Measurements from ENCODE around the gene PRPSAP2.
A peak's percentile ranks its signal among the peaks of the same experiment; 100 is the strongest.

Gene PRPSAP2

GRCh38 chr17:18963126-18964017 lies 105.4 kb downstream of the PRPSAP2 start:
- no peak for DNase-seq

DNA sequence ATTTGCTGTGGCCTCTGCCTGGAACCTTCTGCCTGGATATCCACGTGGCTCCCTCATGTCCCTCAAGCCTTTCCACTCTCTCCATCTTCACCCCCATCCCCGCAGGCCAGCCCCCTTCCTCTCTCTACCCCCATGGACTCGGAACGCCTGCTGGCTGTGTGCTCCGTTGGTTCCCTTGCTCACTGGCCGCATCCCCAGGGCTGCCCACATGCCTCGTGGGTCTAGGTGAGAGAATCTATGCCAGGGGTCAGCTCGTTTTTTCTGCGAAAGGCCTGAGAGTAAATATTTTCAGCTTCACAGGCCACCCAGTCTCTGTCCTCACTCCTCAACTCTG lies 106.1 kb downstream of the PRPSAP2 start:
- DNase-seq, result no peak

GRCh38 chr17:18964550-18964949 lies 106.6 kb downstream of the PRPSAP2 start:
- no peak for DNase-seq

GRCh38 chr17:18965530-18966236 lies 107.8 kb downstream of the PRPSAP2 start:
- no peak for DNase-seq

DNA sequence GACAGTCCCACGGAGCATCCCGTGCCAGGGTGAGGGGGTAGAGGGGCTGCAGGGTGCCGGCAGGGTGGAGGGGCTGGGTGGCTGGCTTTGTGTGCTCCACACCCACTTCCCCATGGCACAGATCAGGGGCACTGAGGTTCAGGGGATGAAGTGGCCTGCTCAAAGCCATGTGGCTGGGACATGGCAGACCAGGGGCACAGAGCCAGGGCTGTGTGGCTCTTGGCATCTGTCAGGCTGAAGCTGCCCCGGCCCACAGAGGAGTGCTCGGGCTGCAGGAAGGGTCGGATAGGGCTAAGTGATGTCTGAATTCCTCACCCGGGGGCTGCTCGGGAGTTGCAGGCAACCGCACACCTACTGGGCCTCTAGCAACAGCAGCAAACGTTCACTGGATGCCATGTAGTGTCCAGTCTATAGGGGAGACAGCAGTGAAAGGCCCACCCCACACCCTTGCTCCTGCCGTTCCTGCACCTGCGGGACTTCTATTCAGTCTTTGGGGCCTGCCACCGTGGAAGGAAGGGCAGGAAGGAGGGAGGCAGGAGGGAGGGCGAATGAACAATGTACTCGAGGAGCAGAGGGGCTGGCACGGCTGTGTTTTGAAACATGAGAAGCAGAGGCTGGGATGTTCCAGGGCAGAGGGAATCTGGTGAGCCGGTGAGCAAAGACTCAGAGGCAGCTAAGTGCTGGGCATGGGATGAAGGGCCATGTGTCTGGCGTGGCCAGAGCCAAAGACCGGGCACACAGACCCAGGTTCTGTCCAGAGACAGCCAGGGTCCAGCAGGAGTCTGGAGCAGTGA lies 109.1 kb downstream of the PRPSAP2 start:
- no peak for DNase-seq

- DNase-seq, result no peak
These were observed 110.0 kb downstream of the PRPSAP2 start for GRCh38 chr17:18967916-18968315.

DNA sequence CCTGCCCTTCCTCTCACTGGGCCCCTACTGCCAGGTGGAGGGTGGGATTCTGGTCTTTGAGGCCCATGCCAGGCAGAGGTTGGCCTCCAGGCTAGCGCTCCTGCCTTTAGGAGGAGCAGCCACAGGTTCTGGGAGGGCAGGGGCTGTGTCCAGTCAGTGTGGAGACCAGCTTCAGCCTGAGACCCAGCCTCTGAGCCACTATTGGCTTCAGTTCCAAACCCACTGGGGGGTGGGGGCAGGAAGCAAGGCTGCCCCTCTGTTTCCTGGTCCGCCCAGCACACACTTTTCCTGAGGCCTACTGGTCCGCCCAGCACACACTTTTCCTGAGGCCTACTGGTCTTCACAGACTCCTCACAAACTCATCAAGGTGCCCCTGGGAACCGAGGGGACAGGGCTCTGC lies 110.4 kb downstream of the PRPSAP2 start:
- DNase-seq, result no peak

DNA sequence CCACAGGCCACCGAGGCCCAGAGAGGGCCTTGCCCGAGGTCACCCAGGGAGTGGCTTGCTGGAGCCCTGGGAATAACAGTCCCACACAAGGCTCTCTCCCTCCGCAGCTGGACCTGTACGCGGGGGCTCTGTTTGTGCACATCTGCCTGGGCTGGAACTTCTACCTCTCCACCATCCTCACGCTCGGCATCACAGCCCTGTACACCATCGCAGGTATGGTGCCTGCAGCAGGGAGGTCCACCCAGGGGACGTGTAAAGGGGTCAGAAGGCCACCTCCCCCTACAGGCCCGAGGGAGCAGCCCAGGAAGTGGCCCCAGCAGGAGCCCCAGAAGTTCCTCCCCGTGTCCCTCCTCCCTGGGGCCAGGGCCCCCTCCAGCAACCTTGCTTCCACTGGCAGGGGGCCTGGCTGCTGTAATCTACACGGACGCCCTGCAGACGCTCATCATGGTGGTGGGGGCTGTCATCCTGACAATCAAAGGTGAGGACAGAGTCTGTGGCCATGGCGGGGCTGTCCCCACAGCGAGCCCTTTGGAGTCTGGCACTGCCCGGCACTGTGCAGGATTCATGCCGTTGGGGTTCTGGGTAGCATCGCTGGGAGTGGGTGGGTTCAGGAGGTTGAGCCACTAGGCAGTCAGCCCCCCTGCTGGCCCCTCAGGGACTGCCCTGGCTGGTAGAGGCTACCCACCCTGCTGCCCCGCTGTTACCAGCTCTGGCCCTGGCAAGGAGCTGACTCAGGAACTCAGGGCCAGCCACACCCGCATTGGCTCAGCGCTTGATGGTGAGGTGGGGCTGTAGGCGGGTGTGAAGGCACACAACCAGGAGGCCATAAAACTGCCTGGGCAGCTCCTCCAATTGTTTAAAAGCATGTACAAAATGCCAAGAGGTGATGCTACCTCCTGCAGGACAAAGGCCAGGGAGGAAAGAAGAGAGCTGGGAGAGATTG lies 111.3 kb downstream of the PRPSAP2 start:
- DNase-seq, result peak; percentile 11

DNA sequence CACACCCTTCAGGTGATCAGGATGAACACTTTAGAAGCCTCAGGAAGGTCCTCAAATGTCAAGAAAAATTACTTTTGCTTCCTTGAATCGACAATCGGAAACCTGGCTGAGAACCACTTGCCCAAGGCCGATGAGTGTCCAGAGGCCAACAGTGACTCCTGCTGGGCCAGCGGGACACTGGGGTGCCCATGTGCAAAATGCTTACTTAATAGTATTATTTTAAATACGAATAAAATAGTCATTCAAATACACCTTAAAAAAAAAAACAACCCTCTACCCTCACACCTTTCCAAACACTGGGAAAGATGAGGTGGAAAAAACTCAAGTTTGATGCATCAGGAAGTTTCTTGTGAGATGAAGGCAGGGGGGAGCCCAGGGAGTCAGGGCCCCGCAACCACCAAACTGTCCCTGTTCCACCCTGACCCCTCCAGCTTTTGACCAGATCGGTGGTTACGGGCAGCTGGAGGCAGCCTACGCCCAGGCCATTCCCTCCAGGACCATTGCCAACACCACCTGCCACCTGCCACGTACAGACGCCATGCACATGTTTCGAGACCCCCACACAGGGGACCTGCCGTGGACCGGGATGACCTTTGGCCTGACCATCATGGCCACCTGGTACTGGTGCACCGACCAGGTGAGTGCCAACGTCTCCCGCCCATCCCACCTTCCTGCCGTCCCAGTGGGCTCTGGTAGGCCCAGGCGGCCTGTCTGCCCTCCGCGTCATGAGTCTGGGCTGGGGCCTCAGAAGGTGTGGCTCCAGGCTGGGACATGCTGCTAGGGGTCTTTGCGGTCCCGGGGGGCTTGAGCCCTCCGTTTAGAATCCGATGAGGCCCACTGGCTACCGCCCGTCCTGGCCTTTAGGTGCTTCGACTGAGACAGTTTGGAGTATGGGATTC lies 112.9 kb downstream of the PRPSAP2 start:
- DNase-seq, result no peak

DNA sequence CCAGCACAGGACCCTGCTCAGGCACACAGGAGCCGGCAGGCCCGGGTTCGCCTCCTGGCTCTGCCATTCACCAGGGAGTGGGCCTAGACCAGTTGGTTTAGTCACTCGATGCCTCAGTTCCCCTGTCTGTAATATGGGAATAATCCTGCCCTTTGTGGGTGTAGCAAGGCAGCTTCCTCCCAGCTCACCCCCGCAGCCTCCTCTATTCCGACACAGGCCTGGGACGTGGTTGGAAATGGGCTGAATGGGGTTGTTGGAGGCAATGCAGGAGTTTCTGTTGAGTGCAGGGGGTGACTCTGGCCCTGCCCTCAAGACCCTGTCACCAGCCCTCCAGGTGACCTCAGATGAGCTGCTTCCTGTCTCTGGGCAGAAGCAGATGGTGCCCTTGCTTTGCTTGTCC lies 113.9 kb downstream of the PRPSAP2 start:
- no peak for DNase-seq

DNA sequence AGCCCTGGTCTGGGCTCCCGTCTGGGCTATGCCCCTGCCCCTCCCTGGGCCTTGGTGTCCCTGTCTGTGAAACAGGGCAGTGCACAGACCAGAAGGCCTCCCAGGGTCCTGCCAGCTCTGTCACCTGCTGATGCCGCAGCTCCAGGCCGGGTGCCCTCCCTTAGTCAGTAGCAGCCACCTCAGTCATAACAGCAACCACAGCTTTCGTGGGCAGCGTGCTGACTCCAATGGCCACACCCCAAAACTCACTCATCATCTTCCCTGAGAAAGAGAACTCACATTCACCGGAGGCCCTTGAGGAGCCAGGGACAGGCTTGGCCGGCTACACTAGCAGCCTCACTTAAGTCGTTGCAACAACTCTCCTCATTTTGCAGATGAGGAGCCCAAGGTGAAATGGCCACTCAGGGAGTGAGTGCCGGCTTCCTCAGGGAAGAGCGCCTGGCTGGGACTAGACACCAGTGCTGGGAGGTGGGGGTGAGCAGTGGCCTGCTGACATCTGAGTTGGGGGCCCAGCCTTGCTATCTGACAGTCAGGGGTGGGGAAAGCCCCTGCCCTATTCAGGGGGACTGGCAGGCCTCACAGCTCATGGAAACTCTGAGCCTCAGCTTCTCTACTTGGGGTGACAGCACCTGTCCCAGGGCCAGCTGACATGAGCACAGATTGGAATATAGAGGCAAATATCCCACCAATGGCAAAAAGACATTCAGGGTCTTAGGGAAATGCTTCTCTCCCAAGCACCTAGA lies 116.6 kb downstream of the PRPSAP2 start:
- DNase-seq, result no peak

DNA sequence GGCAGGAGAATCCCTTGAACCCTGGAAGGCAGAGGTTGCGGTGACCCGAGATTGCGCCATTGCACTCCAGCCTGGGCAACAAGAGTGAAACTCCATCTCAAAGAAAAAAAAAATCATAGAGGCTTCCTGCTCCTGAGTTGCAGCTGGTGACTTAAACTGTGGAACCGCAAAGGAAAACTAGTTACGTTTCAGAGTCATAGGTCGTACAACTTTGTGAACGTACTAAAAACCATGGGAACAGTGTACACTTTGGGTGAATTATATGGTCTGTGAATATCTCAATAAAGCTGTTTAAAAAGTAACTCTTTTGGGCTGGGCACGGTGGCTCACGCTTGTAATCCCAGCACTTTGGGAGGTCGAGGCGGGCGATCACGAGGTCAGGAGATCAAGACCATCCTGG lies 117.7 kb downstream of the PRPSAP2 start:
- DNase-seq, result no peak

GRCh38 chr17:18976201-18976600 lies 118.3 kb downstream of the PRPSAP2 start:
- no peak for DNase-seq

DNA sequence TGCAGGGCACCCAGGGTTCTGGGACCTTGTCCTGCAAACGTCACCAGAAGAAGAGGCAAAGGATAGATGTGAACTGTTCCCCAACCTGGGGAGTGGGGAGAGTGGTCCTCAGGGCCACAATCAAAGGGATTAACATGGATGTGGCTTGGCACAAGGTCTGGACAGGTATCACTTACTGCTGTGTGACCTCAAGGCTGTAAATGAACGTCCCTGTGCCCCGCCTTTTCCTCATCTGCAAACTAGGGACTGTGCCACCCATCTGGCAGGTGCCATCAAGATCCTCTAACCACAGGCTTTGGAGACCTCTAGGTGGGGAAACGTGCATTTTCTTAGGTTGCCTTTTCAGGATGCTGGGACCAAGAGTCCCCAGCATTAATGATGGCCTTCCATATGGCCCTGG lies 119.1 kb downstream of the PRPSAP2 start:
- DNase-seq, result no peak

DNA sequence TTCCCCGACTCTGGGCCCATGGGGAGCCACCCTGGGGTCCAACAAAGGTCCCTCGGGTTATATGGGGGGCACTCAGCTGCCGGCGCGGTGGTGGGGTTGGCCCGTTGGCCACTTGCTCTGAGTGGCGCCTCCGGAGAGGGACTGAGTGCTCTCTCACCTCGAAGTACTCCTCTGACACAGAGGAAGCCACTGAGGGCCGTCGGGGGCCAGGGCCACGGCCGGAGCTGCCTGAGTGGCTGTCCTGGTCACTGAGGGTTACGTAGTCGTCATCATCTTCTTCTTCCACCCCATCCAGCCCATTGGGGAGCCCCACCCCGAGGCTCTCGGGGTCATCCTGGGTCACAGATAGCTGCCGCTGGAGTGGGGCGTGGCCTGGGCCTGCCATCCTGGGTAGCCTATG lies 119.7 kb downstream of the PRPSAP2 start:
- DNase-seq, result no peak

DNA sequence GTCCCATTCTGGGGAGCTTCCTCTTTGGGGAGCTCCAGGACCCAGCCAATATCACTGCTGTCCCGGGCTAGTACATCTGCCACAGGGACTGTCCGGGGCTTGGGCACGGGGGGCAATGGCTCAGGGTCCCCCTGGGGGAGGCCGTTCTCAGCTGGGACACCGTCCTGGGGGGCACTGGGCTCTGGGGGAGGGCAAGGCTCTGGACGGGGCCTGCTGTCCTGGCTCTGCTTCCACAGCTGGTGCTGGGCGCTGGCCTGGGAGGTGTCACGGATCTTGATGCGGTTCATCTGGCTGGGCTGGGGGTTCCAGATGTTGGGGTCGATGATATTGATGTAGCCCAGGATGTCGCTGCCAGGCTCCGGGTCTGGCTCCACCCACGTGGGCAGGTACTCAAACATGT lies 120.1 kb downstream of the PRPSAP2 start:
- no peak for DNase-seq

GRCh38 chr17:18978655-18979054 lies 120.7 kb downstream of the PRPSAP2 start:
- DNase-seq, result no peak

Measured in inflammatory macrophage treated with lipopolysaccharide for 4 hours (primary cell).